ENCODE data around the gene STXBP2. TPM values are rescaled to one million over a fixed set of nuclear protein-coding genes. Genes with fewer than 3 reads are reported as not detected.

The STXBP2 gene
- total RNA-seq, 1 donor from 2014 or later: 215 TPM

DNA sequence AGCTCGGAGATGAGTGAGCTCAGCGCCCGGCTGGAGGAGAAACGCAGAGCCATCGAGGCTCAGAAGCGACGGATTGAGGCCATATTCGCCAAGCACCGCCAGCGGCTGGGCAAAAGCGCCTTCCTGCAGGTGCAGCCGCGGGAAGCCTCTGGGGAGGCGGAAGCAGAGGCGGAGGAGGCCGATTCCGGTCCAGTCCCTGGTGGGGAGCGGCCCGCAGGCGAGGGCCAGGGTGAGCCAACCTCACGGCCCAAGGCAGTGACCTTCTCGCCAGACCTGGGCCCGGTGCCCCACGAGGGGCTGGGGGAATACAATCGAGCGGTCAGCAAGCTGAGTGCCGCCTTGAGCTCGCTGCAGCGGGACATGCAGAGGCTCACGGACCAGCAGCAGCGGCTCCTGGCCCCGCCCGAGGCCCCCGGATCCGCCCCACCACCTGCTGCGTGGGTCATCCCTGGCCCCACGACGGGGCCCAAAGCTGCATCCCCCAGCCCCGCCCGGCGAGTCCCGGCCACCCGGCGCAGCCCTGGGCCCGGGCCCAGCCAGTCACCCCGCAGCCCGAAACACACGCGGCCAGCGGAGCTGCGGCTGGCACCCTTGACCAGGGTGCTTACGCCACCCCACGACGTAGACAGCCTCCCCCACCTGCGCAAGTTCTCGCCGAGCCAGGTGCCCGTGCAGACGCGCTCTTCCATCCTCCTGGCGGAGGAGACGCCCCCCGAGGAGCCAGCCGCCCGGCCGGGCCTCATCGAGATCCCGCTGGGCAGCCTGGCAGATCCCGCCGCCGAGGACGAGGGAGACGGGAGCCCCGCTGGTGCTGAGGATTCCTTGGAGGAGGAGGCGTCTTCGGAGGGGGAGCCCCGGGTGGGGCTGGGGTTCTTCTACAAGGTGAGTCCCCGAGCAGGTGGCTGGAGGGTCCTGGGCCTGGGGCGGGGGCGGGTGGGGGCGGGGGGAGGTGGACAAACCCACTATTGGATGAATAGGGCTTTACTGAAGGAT is 24.3 kb upstream of the STXBP2 start:
- DNase-seq (ENCODE audit: low spot score): no peak

DNA sequence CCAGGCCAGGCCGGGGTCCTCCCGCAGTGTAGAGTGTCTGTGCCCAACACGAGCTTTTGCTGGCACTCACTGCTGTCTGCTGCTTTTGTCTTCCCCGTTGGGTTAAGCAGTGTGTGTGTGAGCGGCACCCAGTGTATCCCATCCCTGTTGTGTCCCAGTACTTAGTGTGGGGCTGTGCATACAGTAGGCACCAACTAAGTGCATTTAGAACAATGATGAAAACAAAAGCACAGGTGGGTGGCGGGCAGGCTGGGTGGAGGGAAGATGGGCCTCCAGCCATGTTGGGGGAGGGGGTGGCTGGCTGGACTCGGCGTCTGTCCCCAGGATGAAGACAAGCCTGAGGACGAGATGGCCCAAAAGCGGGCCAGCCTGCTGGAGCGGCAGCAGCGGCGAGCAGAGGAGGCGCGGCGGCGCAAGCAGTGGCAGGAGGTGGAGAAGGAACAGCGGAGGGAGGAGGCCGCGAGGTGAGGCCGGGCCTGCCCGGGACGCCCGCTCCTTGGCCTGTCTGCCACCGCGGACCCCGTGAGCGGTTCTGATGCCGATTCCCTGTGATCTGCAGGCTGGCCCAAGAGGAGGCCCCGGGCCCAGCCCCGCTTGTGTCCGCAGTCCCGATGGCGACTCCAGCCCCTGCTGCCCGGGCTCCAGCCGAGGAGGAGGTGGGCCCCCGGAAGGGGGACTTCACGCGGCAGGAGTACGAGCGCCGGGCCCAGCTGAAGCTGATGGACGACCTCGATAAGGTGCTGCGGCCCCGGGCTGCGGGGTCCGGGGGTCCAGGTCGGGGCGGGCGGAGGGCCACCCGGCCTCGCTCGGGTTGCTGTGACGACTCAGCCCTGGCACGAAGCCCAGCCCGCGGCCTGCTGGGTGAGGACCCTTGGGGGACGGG is 21.8 kb upstream of the STXBP2 start:
- DNase-seq (ENCODE audit: low spot score): no peak

DNA sequence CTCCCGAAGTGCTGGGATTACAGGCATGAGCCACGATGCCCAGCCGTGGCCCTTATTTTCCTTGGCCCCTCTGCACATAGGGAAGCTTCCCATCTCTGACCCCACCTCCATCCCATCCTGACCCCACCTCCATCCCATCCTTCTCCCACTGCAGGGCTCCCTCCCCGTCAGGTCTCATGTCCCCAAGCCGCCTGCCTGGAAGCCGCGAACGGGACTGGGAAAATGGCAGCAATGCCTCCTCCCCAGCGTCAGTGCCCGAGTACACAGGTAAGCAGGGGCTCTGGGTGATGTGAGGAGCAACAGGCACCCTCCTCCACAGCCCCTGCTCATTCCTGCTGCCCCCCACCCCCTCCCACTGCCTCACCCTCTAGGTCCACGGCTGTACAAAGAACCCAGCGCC is 19.7 kb upstream of the STXBP2 start:
- DNase-seq (ENCODE audit: low spot score): no peak

DNA sequence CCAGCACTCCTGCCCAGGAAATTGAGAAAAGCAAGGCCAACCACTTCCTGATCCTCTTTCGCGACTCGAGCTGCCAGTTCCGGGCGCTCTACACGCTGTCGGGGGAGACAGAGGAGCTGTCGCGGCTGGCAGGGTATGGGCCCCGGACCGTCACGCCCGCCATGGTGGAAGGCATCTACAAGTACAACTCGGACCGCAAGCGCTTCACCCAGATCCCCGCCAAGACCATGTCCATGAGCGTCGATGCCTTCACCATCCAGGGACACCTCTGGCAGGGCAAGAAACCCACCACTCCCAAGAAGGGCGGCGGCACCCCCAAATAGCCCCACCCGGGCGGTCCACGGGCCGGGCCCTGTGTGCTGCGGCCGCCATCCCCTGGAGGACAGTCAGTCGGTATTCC is 19.2 kb upstream of the STXBP2 start:
- no peak for DNase-seq (ENCODE audit: low spot score)

DNA sequence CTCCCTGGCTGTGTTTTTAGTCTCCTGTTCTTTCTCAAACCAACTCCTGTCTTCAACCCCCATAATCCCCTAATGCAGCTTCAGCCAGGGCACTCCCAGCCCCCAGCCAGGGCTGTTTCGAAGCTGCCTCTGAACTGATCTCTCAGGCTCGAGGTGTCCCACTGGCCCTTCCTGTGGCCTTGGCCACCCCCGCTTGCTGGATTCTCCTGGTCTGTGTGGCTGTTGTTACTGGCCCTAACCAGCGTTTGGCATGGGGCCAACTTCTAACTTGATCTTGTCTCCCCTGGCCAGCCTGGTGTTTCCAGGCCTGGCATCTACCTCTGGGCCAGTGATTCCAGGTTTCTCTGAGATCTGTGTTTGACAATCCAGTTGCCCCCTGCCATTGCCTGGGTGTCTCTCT is 18.6 kb upstream of the STXBP2 start:
- DNase-seq (ENCODE audit: low spot score): peak; percentile 48

DNA sequence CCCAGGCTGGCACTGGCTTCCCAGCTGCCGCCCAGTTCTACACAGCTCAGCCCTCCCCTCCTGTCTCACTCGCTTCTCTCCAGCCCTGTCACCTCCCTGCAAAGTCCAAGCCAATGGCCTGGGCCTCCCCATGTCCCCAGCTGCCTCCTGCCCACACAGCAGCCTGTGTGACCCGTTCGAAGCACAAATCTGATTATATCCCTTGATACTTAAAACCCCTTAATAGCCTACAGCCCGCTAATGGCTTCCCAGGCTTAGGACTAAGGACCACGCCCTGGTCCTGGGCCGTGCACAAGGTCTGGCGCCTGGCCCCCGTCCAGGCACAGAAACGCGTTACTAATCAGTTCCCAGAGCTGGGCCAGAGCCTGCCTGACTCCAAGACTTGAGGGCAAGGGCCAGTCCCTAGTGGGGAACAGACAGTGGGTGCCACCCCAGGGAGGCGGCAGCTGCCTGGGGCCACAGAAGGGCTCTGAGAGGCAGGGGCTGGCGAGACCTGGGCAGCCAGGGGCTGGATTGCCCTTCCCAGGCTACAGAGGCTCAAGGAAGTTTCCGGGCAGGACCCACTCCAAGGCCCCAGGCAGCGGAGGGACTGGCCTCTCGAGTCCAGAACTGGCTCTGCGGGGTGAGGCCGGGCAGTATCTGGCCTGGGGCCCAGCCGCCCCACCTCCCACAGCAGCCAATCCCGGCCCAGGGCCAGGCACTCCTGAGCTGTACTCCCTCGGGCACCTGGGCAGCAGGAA is 18.0 kb upstream of the STXBP2 start:
- peak; percentile 83 for DNase-seq (ENCODE audit: low spot score)

DNA sequence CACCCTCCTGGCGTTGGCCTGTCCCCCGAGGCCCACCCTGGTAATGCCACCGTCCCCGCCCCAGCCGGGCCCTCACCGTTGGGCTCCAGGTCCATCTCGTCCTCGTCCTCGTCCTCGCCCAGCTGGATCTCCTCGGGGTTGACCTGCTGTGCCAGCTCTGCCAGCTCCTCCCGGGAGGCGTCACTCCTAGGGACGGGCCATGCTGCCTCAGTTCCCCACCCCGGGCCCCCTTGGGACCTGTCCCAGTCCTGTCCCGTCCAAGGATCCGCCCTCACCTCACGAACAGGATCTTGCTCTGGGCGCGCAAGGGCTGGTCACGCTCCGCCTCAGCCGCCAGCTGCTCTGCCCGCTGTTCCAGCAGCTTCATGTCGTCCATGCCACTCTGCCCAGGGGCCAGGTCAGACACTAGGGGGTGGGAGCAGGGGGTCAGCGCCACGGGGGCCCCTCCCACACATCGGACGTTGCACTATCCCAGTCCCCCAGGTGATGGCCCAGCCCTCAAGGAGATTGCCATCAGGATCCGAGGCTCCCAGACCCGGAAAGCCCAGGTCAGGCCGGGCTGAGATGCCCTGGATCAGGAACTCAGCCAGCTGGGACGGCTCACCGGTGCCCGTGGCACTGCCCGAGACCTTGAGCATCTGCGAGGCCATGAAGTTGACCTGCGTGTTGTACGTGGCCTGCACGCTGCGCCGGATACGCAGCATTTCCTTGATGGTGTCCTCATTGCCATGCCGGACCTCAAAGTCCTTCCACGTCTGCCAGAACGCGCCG is 17.1 kb upstream of the STXBP2 start:
- DNase-seq (ENCODE audit: low spot score): peak; percentile 53

DNA sequence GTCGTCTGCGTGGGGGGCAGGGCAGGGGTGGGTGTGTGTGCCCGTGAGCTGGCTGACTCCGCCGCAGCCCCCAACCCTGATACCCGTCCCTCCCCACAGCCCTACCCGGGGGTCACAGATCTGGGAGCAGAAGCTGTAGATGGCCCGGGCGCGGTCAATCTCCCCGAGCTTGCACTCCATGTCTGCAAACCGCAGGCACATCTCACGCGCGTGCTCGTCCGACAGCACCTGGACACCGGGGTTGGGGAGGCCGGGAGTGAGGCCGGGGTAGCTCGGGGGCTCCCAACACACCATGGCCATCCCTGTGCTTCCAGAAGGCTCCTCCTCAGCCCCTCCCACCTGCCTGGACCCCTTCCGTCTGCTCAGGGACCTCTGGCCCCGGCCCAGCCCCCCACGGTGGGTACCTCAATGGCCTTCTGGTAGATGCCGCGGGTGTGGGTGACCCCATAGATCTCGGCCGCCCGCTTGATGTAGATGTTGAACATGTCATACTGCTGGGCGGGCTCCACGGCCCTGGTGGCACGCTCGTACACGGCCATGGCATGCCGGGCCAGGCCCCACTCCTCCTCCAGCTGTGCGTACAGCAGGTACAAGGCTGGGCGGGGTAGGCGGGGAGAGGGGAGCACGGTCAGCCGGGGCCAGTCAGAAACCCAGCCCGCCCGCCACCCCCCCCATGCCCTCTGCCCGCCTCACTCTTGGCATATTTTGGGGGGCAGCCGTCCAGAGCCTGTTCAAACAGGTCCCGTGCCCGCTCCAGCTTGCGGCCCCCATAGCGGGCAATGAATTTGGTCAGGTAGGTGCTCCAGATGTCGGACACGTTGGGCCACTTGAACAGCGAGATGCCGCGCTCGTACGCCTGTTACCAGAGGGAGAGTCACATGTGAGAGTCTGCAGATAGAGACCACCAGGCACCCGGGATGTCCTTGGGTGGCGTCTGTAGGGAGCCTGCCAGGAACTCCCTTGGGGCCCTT is 16.2 kb upstream of the STXBP2 start:
- DNase-seq (ENCODE audit: low spot score): no peak

DNA sequence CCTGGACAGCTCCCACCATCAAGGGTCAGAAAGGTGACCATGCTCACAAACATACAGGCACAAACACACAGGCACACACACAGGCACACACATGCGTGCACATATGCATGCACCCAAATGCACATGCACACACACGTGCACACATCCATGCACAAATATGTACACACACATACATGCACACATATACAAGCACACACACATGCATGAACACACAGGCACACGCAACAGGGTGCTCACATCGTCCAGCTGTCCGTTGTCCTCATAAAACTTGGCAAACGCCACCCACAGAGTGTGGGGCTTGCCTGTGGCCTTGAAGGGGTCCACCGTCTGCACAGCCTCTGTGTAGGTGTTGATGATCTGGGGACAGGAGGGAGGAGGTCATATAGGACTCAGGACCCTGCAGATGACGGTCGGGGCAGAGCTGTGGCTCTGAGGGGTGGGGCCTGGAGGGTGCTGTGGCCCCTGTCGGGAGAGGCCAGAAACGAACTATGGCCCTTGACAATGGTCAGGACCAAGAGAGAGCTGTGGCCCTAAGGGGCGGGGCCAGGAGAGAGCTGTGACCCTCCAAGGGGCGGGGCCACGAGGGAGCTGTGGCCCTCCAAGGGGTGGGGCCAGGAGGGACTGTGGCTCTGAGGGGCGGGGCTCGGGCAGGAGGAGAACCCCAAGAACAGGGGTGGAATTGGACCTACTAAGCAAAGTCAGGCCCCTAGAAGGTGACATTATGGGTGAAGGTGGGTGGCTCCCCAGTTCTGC is 13.8 kb upstream of the STXBP2 start:
- DNase-seq (ENCODE audit: low spot score): no peak

DNA sequence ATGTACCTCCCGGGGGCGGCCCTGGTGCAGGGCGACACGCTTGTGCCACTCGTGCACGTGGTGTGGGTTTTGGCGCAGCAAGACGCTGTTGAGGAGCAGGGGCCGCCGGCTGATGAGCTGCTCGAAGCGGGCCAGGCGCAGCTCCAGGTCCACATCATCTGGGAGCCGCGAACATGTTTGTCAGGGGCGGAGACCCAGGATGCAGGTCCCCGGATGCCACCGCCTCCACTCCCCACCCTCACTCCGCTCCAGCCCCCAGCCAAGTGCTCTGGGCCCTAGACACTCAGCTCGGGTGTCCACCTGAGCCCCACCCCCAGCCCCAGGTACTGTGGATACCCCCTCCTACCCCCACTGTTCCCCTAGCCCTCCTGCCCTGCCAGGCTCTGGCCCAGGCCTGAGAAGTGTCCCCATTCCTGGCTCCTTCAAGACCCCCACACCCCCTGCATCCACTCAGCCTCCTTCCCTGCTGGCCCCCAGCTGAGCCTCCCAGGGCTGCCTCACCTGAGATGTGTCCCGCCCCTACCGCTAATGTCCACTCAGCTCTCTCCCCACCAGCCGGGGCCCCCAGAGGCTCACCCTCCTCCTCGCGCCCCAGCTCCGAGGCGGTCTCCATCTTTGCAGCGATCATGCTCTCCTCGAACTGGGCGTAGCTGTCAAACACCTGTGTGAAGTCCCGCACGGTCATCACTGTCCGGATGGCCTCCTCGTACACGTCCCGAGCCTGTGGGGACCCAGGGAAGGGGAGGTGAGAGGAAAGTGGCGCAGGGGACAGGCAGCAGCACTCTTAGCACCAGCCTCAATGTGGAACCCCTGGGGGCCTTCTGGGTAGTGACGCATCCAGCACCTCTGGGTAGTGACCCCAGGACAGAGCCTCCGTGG is 12.9 kb upstream of the STXBP2 start:
- DNase-seq (ENCODE audit: low spot score): no peak

DNA sequence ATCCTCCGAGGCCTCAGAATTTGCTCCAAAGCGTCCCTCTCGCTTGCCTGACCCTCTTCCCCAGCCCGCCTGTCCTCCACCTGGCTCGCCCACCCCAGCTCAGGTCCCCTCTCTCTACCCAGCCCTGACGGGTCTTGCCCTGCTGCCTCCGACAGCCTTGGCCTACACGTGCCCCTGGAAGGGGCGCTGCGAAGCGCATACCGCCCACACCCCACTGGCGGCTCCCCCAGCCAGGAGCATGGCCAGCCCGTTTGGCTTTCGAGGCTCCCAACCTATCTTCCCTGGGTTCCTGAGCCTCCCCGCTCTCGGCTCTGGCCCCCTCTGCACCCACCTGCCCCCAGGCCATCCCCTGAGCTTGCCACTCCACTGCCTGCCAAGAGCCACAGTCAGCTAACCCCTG is 12.1 kb upstream of the STXBP2 start:
- no peak for DNase-seq (ENCODE audit: low spot score)

DNA sequence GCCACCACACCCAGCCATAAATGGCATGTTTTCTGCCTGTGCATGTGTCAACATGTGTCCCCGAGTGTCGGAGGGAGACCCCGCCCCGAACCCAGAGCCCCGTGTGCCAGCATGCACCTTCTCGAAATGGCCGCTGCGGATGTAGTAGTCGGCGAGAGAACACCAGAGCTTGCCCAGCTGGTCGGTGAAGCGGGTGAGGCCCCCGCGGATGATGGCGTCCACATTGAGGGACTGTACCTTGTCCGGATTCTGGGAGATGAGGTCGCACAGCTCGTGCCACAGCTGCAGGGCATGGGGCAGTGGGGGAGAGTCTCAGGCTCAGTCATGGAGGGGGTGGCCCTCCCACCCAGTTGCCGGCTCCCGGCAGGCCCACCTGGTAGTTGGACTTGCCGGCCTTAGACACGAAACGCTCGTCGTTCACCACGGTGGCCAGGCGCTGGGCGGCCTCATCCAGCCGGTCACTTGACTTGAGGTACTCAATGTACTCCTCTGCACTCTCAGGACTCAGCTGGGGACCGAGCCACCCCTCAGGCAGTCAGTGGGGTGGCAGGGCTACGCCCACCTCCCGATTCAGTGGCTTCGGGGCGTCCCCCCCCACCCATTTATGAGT is 11.0 kb upstream of the STXBP2 start:
- DNase-seq (ENCODE audit: low spot score): no peak

DNA sequence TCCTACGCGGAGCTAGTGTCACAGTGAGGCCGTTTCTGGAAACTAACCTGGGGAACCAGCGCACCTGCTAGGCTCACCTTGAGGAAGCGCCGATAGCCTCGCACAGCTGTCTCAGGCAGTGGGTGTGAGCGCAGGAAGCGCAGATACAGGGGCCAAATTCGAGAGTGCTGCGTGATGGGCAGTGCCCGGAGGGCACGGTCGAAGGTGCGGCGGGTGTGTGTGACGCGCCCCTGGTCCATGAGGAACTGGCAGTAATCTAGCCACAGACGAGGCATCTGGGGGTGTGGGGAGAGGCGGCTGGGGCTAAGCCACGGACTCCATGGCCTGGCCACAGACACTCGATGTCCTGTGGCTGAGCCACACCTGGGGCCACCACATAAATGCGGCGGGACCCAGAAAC is 9.7 kb upstream of the STXBP2 start:
- DNase-seq (ENCODE audit: low spot score): no peak

DNA sequence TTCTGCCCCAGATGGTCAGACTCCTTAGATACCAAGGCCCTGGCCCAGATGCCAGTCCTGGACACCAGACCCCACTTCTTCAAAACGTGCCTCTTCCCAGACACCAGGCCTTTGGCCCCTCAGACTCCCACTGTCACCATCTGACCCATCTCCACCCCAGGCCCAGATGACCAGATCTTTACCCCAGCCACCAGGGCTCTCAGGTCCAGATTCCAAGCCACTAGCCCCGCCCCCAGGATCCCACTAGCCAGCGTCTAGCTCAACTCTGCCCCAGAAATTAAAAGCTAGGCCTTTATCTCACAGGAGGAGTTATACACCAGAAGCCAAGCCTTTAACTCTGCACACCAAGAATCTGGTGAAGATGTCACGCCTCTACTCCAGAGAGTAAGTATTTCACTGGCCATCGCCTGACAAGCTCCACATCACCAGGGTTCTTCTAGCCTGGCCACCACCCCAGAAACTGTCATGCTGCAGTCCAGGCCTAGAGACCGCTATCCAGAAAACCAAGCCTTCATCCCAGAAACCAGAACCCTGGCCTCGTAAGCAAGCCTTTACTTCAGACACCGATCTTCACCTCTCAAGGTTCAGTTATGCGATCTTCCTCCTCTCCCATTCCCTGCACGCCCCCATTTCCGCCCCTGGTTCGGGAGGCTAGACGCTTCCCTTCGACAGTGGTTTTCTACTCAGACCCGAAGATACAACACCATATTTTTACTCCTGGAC is 8.2 kb upstream of the STXBP2 start:
- no peak for DNase-seq (ENCODE audit: low spot score)

DNA sequence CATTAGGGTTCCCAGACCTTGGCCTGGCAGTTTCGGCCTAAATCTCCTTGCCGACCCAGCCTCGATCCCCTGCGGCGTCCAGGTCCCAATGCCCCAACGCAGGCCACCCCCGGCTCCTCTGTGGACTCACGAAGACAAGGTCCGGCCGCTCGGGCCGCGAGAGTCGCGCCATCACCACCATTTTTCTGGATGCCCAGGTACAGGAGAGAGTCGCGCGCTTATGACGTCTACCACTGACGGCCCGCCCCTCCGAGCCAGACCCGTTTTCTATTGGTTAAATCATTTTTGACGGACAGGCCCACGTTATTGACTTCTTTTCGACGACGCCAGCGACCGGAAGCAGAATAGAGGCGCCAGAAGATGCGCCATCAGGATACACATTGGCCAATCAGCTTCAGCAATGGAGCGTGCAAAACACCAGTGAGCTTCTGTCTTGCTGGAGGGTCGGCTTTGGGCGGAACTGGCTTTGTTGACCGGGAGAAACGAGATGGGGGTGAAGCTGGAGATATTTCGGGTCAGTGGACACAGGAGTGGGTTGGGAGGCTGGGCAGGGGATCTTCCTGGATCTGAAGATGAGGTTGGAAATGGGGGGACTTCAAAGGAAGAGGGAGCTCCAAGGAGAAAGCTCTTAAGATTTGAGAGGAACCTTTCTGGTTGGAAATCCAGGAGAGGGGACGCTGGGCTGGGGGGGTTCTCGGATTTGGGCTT is 7.4 kb upstream of the STXBP2 start, which contains the start of the genes PET100 and XAB2:
TSS of gene PET100 (plus strand) at position 447 of the 708 bp plus-strand sequence. CDS start at position 488, 41 bp downstream.
TSS of gene XAB2 (minus strand) at position 199 of the 708 bp plus-strand sequence. CDS start at position 181, 18 bp downstream.
- peak; percentile 99 for DNase-seq (ENCODE audit: low spot score)

DNA sequence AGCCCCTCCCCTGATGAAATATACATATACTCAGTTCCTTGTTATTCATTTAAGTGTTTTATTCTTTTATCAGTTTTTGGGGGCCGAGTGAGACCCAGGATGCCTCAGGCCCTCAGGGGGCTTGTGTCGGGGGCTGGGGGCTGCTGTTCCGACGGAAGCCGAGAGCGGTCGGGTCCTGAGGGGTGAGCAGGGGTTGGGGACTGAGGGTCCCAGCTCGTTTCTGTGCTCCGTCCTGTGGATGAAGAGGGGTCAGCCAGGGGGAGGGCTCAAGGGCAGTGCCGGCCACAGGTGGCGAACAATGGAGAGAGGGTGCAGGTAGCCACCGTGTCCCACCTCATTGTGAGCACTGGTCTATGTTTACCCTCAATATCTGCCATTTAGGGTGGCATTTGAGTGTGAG is 5.3 kb upstream of the STXBP2 start:
- DNase-seq (ENCODE audit: low spot score): no peak

Data from mucosa of gallbladder (tissue), 1 donor.